Smooth muscle cell (in vitro differentiated cells): Measurements from ENCODE around the gene DIAPH3. TPM values are rescaled to one million over a fixed set of nuclear protein-coding genes. Genes with fewer than 3 reads are reported as not detected.

Experiments used
- DNase-seq: peaks from one replicate; lab custom pipeline; 2025; ENCODE audit not compliant: unreplicated experiment; lab: John Stamatoyannopoulos, UW
- H2AFZ ChIP-seq: fragments of 200-600 bp; sonication (generic); 2 replicates; pipeline ENCODE4 v1.6.0; 2016; ENCODE audit warnings: antibody characterized with exemption, low read depth, mild to moderate bottlenecking
- H3F3A ChIP-seq: fragments of 200-600 bp; sonication (generic); 2 replicates; pipeline ENCODE4 v1.6.0; 2017; ENCODE audit warnings: antibody characterized with exemption, low read depth
- H3K27ac ChIP-seq: fragments of 200-600 bp; sonication (generic); 2 replicates; pipeline ENCODE4 v1.5.1; 2016; ENCODE audit warnings: low read depth, mild to moderate bottlenecking
- H3K27me3 ChIP-seq: fragments of 200-600 bp; sonication (generic); 2 replicates; pipeline ENCODE4 v1.6.1; 2016; ENCODE audit warnings: low read depth, mild to moderate bottlenecking
- H3K36me3 ChIP-seq: fragments of 200-600 bp; sonication (generic); 2 replicates; pipeline ENCODE4 v1.5.1; 2016; ENCODE audit warnings: low read depth
- H3K4me1 ChIP-seq: fragments of 200-600 bp; sonication (generic); 2 replicates; pipeline ENCODE4 v1.5.1; 2016; ENCODE audit warnings: low read depth
- H3K4me2 ChIP-seq: fragments of 200-600 bp; sonication (generic); 2 replicates; pipeline ENCODE4 v1.6.0; 2016; ENCODE audit warnings: mild to moderate bottlenecking
- H3K4me3 ChIP-seq: fragments of 200-600 bp; sonication (generic); 2 replicates; pipeline ENCODE4 v1.5.1; 2016; ENCODE audit warnings: mild to moderate bottlenecking
- H3K79me2 ChIP-seq: fragments of 200-600 bp; sonication (generic); 2 replicates; pipeline ENCODE4 v1.6.0; 2016; ENCODE audit warnings: low read depth, mild to moderate bottlenecking
- H3K9ac ChIP-seq: fragments of 200-600 bp; sonication (generic); 2 replicates; pipeline ENCODE4 v1.6.0; 2016; ENCODE audit warnings: low read depth
- H3K9me3 ChIP-seq: fragments of 200-600 bp; sonication (generic); replicated peaks from 2 replicates; pipeline ENCODE4 v1.5.1; 2016; ENCODE audit warnings: low read depth
- H4K20me1 ChIP-seq: fragments of 200-600 bp; sonication (generic); 2 replicates; pipeline ENCODE4 v1.6.0; 2016; ENCODE audit warnings: low read depth
- CTCF ChIP-seq: fragments of 200-600 bp; sonication (generic); IDR thresholded peaks from 2 replicates; pipeline ENCODE4 v1.5.1; 2017; ENCODE audit warnings: borderline replicate concordance, mild to moderate bottlenecking, antibody characterized with exemption; ENCODE audit not compliant: insufficient read depth, poor library complexity, severe bottlenecking
- WGBS: methylation state at CpG from one replicate; pipeline ENCODE4 v1.1.7; 2016; ENCODE audit warnings: low lambda C conversion rate; 5-methylcytosine and 5-hydroxymethylcytosine counted together
- polyA plus RNA-seq: library from polyadenylated mRNA; unstranded; fragments of >200 nt; fragmentation: Nextera tagmentation; extraction: Ambion mirVana; gene quantifications from 2 replicates; pipeline ENCODE4 v1.2.1, GENCODE V29; 2016
- total RNA-seq: library from RNA; depleted of rRNA; stranded (reverse); fragments of >200 nt; gene quantifications from 2 replicates; pipeline ENCODE4 v1.2.3, GENCODE V29; 2014

DIAPH3 gene
- total and polyA plus RNA-seq, 2 experiments from 2014 or later: 6.8 to 9.5 TPM

GRCh38 chr13:60109285-60109684, 54.4 kb downstream of the DIAPH3 start:
- TF ChIP-seq CTCF: no peak
- H3K27ac ChIP-seq: no peak overlapping the region
- no peak for DNase-seq
- H4K20me1 ChIP-seq: no peaks in the 10 kb centered on the region
- H3F3A ChIP-seq: no peaks in the 10 kb centered on the region
- no peak overlapping the region for H3K4me2 ChIP-seq
- H3K79me2 ChIP-seq: no peaks in the 10 kb centered on the region
- H3K9ac ChIP-seq: no peak overlapping the region
- H2AFZ ChIP-seq: no peak overlapping the region
- 100% methylated on average over 3 of the region's 3 CpGs for WGBS
- H3K9me3 ChIP-seq: no peaks in the 10 kb centered on the region
- H3K27me3 ChIP-seq: no peaks in the 10 kb centered on the region
- H3K4me3 ChIP-seq: no peak overlapping the region
- H3K36me3 ChIP-seq: no peaks in the 10 kb centered on the region
- no peaks in the 10 kb centered on the region for H3K4me1 ChIP-seq

GRCh38 chr13:60108589-60108988, 55.1 kb downstream of the DIAPH3 start:
- Histone ChIP-seq H3K9me3 (no peaks in the 10 kb centered on the region), H3K9ac (no peak overlapping the region), H4K20me1 (no peaks in the 10 kb centered on the region), H3K4me1 (no peaks in the 10 kb centered on the region), H3K4me3 (no peak overlapping the region), H3K36me3 (no peaks in the 10 kb centered on the region), H3K4me2 (no peak overlapping the region), H3K27ac (no peak overlapping the region), H3K79me2 (no peaks in the 10 kb centered on the region), H3K27me3 (no peaks in the 10 kb centered on the region), H2AFZ (no peak overlapping the region), H3F3A (no peaks in the 10 kb centered on the region)
- TF ChIP-seq CTCF: no peak
- DNase-seq: no peak
- WGBS: 87% methylated on average over 2 of the region's 2 CpGs

- no peaks in the 10 kb centered on the region for H3K79me2 ChIP-seq
These were observed 63.9 kb downstream of the DIAPH3 start for GRCh38 chr13:60099631-60100420.

More at GRCh38 chr13:60099631-60100420, 63.9 kb downstream of the DIAPH3 start:
- no peak for DNase-seq
- Histone ChIP-seq H3K4me3 (no peak overlapping the region), H3K4me2 (no peak overlapping the region), H3K9ac (no peak overlapping the region), H3K27ac (no peak overlapping the region), H3K27me3 (no peaks in the 10 kb centered on the region), H3K4me1 (no peaks in the 10 kb centered on the region), H4K20me1 (no peaks in the 10 kb centered on the region), H3K36me3 (no peaks in the 10 kb centered on the region), H3F3A (no peaks in the 10 kb centered on the region), H2AFZ (no peak overlapping the region), H3K9me3 (no peaks in the 10 kb centered on the region)
- WGBS: 96% methylated on average over 4 of the region's 4 CpGs
- TF ChIP-seq CTCF: no peak
